SU-DHL-6 (cell line): Measurements from ENCODE around the gene METTL4.

Experiments used
- H2AFZ ChIP-seq: fragments of 200-600 bp; sonication (generic); 2 replicates; pipeline ENCODE4 v1.6.1; 2014; ENCODE audit warnings: low read depth, mild to moderate bottlenecking, moderate library complexity, mixed read lengths, antibody characterized with exemption, low read length; ENCODE audit not compliant: severe bottlenecking
- H3F3A ChIP-seq: fragments of 200-600 bp; shearing (Covaris generic); 2 replicates; pipeline ENCODE4 v1.6.0; 2016; ENCODE audit warnings: antibody characterized with exemption, mild to moderate bottlenecking; ENCODE audit not compliant: insufficient read depth
- H3K27ac ChIP-seq: fragments of 200-600 bp; sonication (generic); 2 replicates; pipeline ENCODE4 v1.5.1; 2016; ENCODE audit warnings: low read depth, mild to moderate bottlenecking, low read length, moderate library complexity, mixed read lengths
- H3K27me3 ChIP-seq: fragments of 200-600 bp; sonication (generic), shearing (Covaris generic); 2 replicates; pipeline ENCODE4 v1.6.0; 2014; ENCODE audit warnings: mild to moderate bottlenecking, low read length
- H3K36me3 ChIP-seq: fragments of 200-600 bp; sonication (generic); 2 replicates; pipeline ENCODE4 v1.6.1; 2014; ENCODE audit warnings: mild to moderate bottlenecking, low read length, mixed read lengths
- H3K4me2 ChIP-seq: fragments of 300-600, 200-600 bp; shearing (Covaris generic), sonication (generic); 2 replicates; pipeline ENCODE4 v1.6.0; 2014; ENCODE audit warnings: low read length, low read depth, mild to moderate bottlenecking; ENCODE audit not compliant: poor library complexity, severe bottlenecking
- H3K4me3 ChIP-seq: fragments of 200-600 bp; sonication (generic); 2 replicates; pipeline ENCODE4 v1.5.1; 2014; ENCODE audit warnings: antibody characterized with exemption, low read length, mild to moderate bottlenecking, mixed read lengths; ENCODE audit not compliant: insufficient read depth, poor library complexity, severe bottlenecking
- H3K79me2 ChIP-seq: fragments of 200-600 bp; sonication (generic); 2 replicates; pipeline ENCODE4 v1.6.1; 2014; ENCODE audit warnings: mild to moderate bottlenecking, low read length, moderate library complexity; ENCODE audit not compliant: insufficient read depth
- H3K9ac ChIP-seq: fragments of 200-600 bp; sonication (generic); 2 replicates; pipeline ENCODE4 v1.7.0; 2014; ENCODE audit warnings: mild to moderate bottlenecking, low read length
- H3K9me2 ChIP-seq: fragments of 200-600 bp; sonication (generic); replicated peaks from 2 replicates; pipeline ENCODE4 v1.6.1; 2014; ENCODE audit warnings: low read length; ENCODE audit not compliant: insufficient read depth
- H3K9me3 ChIP-seq: fragments of 200-600 bp; sonication (generic); 2 replicates; pipeline ENCODE4 v1.6.1; 2014; ENCODE audit warnings: low read length, mixed read lengths; ENCODE audit not compliant: insufficient read depth
- H4K20me1 ChIP-seq: fragments of 200-600 bp; sonication (generic); 2 replicates; pipeline ENCODE4 v1.6.1; 2014; ENCODE audit warnings: low read depth, mild to moderate bottlenecking, antibody characterized with exemption, low read length, moderate library complexity, mixed read lengths
- CTCF ChIP-seq: fragments of 200-600 bp; sonication (generic); IDR thresholded peaks from one replicate; pipeline ENCODE4 v1.5.1; 2017; ENCODE audit warnings: antibody characterized with exemption, mild to moderate bottlenecking, low read length, moderate library complexity; ENCODE audit not compliant: insufficient read depth, poor library complexity, severe bottlenecking
- EZH2phosphoT487 ChIP-seq: fragments of 200-600 bp; sonication (generic), shearing (Covaris generic); conservative IDR thresholded peaks from 2 replicates; pipeline ENCODE4 v1.6.1; 2018; ENCODE audit warnings: mild to moderate bottlenecking, antibody characterized with exemption, low read length, moderate library complexity, mixed read lengths

The METTL4 gene

GRCh38 chr18:2497797-2498196 lies 73.5 kb downstream of the METTL4 start:
- no peak overlapping the region for H3K4me3 ChIP-seq
- no peak overlapping the region for H3K4me2 ChIP-seq
- H3F3A ChIP-seq = no peaks in the 10 kb centered on the region
- no peak overlapping the region for H3K9ac ChIP-seq
- TF ChIP-seq EZH2phosphoT487 = no peak
- no peak for TF ChIP-seq CTCF
- no peaks in the 10 kb centered on the region for H3K9me3 ChIP-seq
- no peaks in the 10 kb centered on the region for H4K20me1 ChIP-seq
- H3K79me2 ChIP-seq = no peaks in the 10 kb centered on the region
- no peak overlapping the region for H2AFZ ChIP-seq
- H3K27me3 ChIP-seq = no peaks in the 10 kb centered on the region
- H3K27ac ChIP-seq = no peak overlapping the region
- no peaks in the 10 kb centered on the region for H3K9me2 ChIP-seq
- H3K36me3 ChIP-seq = no peaks in the 10 kb centered on the region

GRCh38 chr18:2495381-2495780 lies 75.9 kb downstream of the METTL4 start:
- Histone ChIP-seq H3K9me3 (no peaks in the 10 kb centered on the region), H3K27me3 (no peaks in the 10 kb centered on the region), H3K4me3 (no peak overlapping the region), H4K20me1 (no peaks in the 10 kb centered on the region), H3K27ac (no peak overlapping the region), H3K4me2 (no peak overlapping the region), H3K36me3 (no peaks in the 10 kb centered on the region), H3F3A (no peaks in the 10 kb centered on the region), H2AFZ (no peak overlapping the region), H3K79me2 (no peaks in the 10 kb centered on the region), H3K9me2 (no peaks in the 10 kb centered on the region), H3K9ac (no peak overlapping the region)
- TF ChIP-seq EZH2phosphoT487 = no peak
- no peak for TF ChIP-seq CTCF

- Histone ChIP-seq H3F3A (no peaks in the 10 kb centered on the region), H4K20me1 (no peaks in the 10 kb centered on the region), H3K9me2 (no peaks in the 10 kb centered on the region), H3K79me2 (no peaks in the 10 kb centered on the region), H3K9ac (no peak overlapping the region), H3K27me3 (no peaks in the 10 kb centered on the region), H3K27ac (no peak overlapping the region), H3K9me3 (no peaks in the 10 kb centered on the region), H3K36me3 (no peaks in the 10 kb centered on the region), H2AFZ (no peak overlapping the region), H3K4me3 (no peak overlapping the region), H3K4me2 (no peak overlapping the region)
- TF ChIP-seq CTCF (no peak), EZH2phosphoT487 (no peak)
Measured at GRCh38 chr18:2494921-2495320, 76.4 kb downstream of the METTL4 start.
